DMS53 treated with DMSO at 0.1 percent for 48 hours (cell line): ENCODE measurements around the gene SDK2.
"Not testable (repeated sequence)": the region's sequence is repeated elsewhere in the genome, so short reads cannot be mapped to it uniquely, and the experiment has no call there.

Source experiments
- DNase-seq: peaks from one replicate; lab custom pipeline; 2025; ENCODE audit not compliant: unreplicated experiment; lab: John Stamatoyannopoulos, UW

The SDK2 gene

GRCh38 chr17:73337330-73337710 is 306.9 kb downstream of the SDK2 start:
- no peak for DNase-seq

GRCh38 chr17:73336408-73337329 is 307.6 kb downstream of the SDK2 start:
- DNase-seq: no peak

GRCh38 chr17:73335591-73336407 is 308.4 kb downstream of the SDK2 start:
- DNase-seq: peak; percentile 10

DNA sequence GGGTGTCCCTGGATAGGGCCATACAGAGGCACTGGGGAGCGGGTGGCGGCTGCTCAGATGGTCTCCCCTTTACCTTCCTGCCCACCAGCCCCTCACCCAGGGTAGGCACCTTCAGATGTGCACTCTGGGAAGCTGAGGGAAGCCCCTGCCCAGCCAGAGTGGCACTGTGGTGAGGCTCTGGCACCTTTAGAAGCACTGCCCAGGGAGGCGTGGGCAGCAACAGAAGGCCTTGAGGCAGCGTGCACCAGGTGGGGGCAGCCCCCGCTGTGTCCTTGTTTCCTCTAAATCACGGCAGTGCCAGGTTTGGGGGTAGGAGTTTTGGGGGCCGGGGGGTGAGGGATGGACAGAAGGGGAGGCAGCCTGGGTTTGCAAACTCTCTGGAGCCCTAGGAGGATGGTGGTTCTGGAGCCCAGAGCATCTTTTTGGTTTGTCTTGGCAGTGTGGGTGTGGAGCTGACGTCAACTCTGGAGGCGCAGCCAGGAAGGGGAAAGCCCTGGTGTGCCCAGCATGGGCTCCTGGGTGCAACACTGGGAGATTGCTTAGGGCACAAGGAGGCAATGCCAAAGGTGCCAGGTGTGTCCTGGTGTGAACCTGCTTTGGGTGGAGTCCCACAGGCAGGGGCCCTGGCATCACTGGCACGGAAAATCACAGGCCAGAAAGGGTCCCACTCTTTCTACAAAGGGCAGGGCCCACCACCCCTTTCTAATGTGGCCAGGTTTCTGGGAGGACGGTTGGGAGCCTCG is 309.3 kb downstream of the SDK2 start:
- DNase-seq: no peak

- not testable (repeated sequence) for DNase-seq
Observed at GRCh38 chr17:73333445-73333844, 310.8 kb downstream of the SDK2 start.

- DNase-seq: no peak
Observed at GRCh38 chr17:73331060-73331459, 313.2 kb downstream of the SDK2 start.

DNA sequence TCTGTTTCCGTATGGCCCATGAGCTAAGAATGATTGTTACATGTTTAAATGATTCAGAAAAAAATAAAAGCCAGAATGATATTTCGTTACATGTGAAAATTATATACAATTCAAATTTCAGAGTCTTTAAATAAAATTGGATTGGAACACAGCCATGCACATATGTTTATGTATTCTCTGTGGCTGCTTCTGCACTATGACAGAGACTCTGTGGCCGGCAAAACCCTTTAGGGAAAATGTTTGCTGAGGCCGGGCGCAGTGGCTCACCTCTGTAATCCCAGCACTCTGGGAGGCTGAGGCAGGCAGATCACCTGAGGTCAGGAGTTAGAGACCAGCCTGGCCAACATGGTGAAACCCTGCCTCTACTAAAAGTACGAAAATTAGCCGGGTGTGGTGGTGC is 316.6 kb downstream of the SDK2 start:
- no peak for DNase-seq

DNA sequence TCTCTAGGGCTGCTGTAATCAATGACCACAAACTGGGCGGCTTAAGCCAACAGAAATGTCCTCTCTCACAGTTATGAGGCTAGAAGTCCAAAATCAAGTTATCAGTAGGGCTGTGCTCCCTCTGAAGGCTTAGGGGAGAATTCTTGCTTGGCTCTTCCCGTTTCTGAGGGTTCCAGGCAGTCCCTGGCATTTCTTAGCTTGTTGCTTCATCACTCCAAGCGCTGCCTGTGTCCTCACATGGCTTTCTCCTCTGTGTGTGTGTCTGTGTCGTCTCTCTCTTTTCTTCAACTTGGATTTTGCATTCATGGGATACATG is 318.8 kb downstream of the SDK2 start:
- DNase-seq: no peak

- DNase-seq: no peak
Observed at GRCh38 chr17:73324711-73325526, 319.3 kb downstream of the SDK2 start.

DNA sequence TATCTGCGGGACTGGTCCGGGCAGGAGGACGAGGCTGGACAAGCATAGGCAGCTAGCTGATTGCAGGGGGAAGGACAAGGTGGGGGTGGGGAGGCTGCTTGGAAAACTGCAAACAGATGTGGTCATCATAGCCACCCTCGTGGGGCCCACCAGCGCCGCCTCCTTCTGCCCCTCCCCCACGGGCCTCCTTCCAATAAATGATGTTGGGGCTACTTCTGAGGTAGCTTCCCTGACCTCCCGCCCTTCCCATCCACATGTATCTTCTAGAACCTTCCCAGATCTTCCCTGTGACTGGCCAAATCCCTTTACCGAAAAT is 320.1 kb downstream of the SDK2 start:
- DNase-seq: no peak

- DNase-seq: no peak
Observed at GRCh38 chr17:73323409-73324159, 320.7 kb downstream of the SDK2 start.

GRCh38 chr17:73320601-73321264 is 323.5 kb downstream of the SDK2 start:
- DNase-seq: no peak

DNA sequence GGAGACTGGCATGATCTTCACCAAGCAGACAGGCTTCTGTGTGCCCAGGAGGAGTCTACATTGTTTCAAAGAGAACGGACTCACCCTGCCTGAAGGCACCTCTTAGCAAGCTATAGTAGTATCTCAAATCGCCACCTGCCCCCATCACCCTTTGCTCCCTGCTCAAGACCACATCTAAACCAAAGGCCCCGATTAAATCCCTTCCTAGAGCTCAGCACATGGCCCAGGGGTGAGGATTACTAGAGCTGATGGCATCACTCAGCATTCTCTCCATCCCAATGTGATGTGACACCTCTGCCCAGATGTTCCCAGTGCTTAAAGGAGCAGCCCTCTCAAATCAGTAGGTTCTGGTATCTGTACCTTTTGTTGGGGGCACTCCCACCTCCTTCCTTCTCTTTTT is 324.5 kb downstream of the SDK2 start:
- DNase-seq: no peak

- DNase-seq: no peak
Observed at GRCh38 chr17:73318836-73319235, 325.4 kb downstream of the SDK2 start.

GRCh38 chr17:73318427-73318813 is 325.8 kb downstream of the SDK2 start:
- no peak for DNase-seq

DNA sequence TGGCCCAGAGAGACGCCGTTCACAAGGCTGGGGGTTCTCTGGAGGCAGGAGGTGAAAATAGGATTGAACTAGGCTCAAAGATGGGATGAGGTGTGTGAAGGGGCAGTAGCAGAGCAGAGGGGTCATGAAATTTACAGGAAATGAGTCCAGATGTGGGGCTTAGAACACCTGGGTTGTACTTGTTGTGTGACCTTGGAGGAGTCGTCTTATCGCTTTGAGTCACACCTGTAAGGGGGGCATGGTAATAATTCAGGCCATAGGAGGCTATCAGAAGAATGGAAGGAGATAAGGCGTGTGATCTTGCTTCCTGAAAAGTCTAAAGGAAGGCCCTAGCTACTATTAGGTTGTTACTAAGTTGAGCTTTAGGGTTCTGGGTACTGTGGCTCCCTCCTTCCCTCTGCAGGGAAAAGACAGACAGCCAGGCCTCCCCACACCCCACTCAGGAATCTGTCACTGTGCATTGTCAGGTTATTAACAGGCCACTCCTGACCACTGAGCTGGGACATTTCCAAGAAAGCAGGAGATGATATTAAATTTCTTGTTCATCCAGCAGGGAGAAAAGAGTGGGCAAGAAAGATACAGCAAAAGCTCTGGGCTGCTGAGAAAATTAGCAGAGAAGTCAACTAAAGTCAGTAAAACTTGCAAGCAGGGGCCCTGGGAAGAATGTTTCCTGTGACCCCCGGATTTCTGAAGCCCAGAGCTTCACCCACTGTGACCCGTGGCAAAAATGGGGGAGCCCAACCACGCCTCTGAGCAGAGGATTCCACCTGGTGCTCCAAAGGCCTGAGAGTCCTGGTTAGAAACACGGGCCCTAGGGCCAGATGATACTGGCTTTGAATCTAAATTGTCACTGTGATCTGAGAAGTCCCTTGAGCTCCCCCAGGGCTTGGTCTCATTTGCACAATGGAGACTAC is 326.5 kb downstream of the SDK2 start:
- no peak for DNase-seq

GRCh38 chr17:73316919-73317505 is 327.2 kb downstream of the SDK2 start:
- DNase-seq: no peak

- DNase-seq: no peak
Observed at GRCh38 chr17:73315471-73315870, 328.8 kb downstream of the SDK2 start.
